NB4 (cell line): ENCODE results near the gene FTH1.

Experiments
- DNase-seq: peaks from one replicate; pipeline ENCODE4 v3.0.0; 2010; ENCODE audit warnings: low read depth
- H3K4me3 ChIP-seq: one replicate; pipeline ENCODE4 v1.5.1; 2011; ENCODE audit warnings: mild to moderate bottlenecking, low read depth, low read length, moderate library complexity
- CTCF ChIP-seq: IDR thresholded peaks from one replicate; pipeline ENCODE4 v1.5.1; 2012; ENCODE audit warnings: low read depth, low read length
- MAX ChIP-seq: IDR thresholded peaks from 2 replicates; pipeline ENCODE4 v1.6.1; 2011; ENCODE audit warnings: low read depth, low read length
- MYC ChIP-seq: IDR thresholded peaks from 2 replicates; pipeline ENCODE4 v1.6.1; 2011; ENCODE audit warnings: low read depth, low read length
- POLR2A ChIP-seq: IDR thresholded peaks from 2 replicates; pipeline ENCODE4 v1.6.1; 2011; ENCODE audit warnings: mild to moderate bottlenecking; ENCODE audit not compliant: insufficient read length; ENCODE audit errors: extremely low read depth

The FTH1 gene

GRCh38 chr11:61916737-61917333 lies 50.6 kb downstream of the FTH1 start:
- no peak for TF ChIP-seq POLR2A
- no peak for TF ChIP-seq MAX
- TF ChIP-seq MYC: no peak
- TF ChIP-seq CTCF: no peak
- H3K4me3 ChIP-seq: no peak overlapping the region
- no peak for DNase-seq

GRCh38 chr11:61914471-61915171 lies 52.8 kb downstream of the FTH1 start:
- TF ChIP-seq CTCF (no peak), MAX (no peak), POLR2A (no peak), MYC (no peak)
- DNase-seq: no peak
- H3K4me3 ChIP-seq: no peak overlapping the region
